NCI-H524 treated with DMSO at 0.1 percent for 48 hours (cell line): ENCODE results near the gene PLAC8.
"Not testable (repeated sequence)": the region's sequence is repeated elsewhere in the genome, so short reads cannot be mapped to it uniquely, and the experiment has no call there.

ENCODE experiments used
- DNase-seq: peaks from one replicate; lab custom pipeline; 2025; lab: John Stamatoyannopoulos, UW

The PLAC8 gene

GRCh38 chr4:83112231-83112630, 2.3 kb downstream of the PLAC8 start:
- no peak for DNase-seq

DNA sequence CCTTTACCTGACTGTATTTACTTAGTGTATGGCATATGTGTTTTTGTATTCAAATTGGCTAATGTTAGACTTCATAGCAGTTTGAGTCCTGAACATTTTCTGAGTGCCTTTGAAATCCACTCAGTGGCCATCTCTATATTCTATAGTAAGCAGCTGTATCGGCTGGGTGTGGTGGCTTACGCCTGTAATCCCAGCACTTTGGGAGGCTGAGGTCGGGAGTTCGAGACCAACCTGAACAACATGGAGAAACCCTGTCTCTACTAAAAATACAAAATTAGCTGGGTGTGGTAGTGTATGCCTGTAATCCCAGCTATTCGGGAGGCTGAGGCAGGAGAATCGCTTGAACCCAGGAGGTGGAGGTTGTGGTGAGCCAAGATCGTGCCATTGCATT, 2.8 kb downstream of the PLAC8 start:
- DNase-seq, result not testable (repeated sequence)

GRCh38 chr4:83110970-83111750, 3.4 kb downstream of the PLAC8 start:
- DNase-seq, result no peak

GRCh38 chr4:83110223-83110945, 4.1 kb downstream of the PLAC8 start:
- DNase-seq, result peak; percentile 55

- no peak for DNase-seq
Measured at GRCh38 chr4:83109480-83110222, 4.9 kb downstream of the PLAC8 start.

GRCh38 chr4:83108101-83108861, 6.2 kb downstream of the PLAC8 start:
- no peak for DNase-seq

GRCh38 chr4:83107631-83108030, 6.9 kb downstream of the PLAC8 start:
- no peak for DNase-seq

GRCh38 chr4:83104991-83105390, 9.5 kb downstream of the PLAC8 start:
- no peak for DNase-seq

GRCh38 chr4:83096397-83096796, 18.1 kb downstream of the PLAC8 start:
- DNase-seq, result no peak

DNA sequence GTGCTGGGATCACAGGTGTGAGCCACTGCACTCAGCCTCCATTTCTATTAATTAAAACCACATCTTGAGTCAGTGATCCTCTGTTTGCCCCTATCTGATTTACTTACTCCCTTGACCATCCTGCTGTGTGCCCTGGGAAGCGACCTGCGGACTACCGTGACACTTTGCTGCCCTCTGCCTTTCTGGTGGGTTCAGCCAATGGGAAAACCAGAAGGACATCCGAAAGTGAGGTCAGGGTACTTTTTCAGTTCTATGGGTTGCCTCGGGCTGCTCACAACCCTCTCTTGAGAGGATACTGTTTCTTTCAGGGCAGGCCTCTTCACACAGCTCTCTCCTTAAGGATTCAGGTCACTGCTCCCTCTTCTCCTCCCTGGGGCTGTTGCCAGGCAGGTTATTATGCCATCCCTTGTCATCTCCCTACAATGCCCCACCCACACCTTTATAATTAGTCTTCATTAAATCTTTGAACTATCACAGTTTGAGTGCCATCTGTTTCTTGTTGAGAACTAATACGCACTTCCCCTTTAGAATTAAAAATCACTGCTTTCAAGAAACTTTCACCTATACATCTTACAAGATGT, 21.4 kb downstream of the PLAC8 start:
- DNase-seq, result peak; percentile 13

GRCh38 chr4:83089410-83090157, 24.9 kb downstream of the PLAC8 start:
- no peak for DNase-seq

GRCh38 chr4:83084956-83085355, 29.6 kb downstream of the PLAC8 start:
- DNase-seq, result not testable (repeated sequence)

DNA sequence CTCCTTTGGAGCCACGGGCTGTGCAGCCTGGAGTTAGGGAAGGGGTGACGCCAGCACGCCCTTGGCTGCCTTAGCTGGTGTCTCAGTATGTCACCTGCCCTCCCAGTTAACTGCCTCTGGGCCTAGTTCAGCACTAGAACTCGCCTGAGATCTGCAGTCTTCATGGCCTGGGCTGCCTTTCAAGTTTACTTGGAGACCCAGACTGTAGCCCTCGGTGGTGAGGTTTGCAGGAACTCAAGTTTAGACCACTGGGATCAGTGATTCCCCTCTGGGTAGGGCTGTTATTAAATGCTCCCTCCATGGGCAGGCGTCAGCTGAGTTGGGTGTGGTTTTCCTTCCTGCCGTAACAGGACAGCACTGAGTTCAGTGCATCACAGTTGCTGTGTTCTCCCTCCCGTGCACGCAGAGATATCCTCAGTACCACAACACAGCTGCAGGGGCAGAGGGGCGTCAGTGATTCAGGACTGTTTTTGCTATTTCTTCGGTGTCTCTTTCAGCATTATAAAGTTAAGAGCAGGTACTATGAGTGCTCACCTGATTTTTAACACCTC, 30.5 kb downstream of the PLAC8 start:
- DNase-seq, result no peak

GRCh38 chr4:83082777-83083176, 31.8 kb downstream of the PLAC8 start:
- no peak for DNase-seq

- no peak for DNase-seq
Measured at GRCh38 chr4:83080561-83080960, 34.0 kb downstream of the PLAC8 start.

- DNase-seq, result no peak
Measured at GRCh38 chr4:83075311-83076095, 39.0 kb downstream of the PLAC8 start.

- DNase-seq, result not testable (repeated sequence)
Measured at GRCh38 chr4:83074783-83075182, 39.7 kb downstream of the PLAC8 start.

- DNase-seq, result no peak
Measured at GRCh38 chr4:83074086-83074704, 40.3 kb downstream of the PLAC8 start.

DNA sequence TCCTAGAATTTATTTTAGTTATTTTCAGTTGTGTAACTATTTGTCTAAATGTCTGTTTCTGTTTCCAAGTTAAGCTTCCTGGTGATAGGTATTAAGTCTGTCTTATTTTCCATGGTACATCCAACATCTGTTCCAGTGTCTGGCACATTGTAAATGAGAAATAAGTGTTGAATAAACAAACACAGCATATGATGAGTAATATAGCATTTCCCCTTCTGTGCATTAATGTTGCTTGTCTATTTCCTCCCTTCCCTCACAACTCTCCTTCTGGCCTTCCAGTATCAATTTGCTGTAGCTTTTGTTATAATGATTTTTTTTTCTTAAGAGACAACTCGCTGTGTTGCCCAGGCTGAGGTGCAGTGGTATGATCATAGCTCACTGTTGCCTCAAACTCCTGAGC, 43.4 kb downstream of the PLAC8 start:
- no peak for DNase-seq
